Breast epithelium (tissue), 4 donors: ENCODE measurements around the gene SFSWAP. TPM values are rescaled to one million over a fixed set of nuclear protein-coding genes. Genes with fewer than 3 reads are reported as not detected.
"Not testable (repeated sequence)": the region's sequence is repeated elsewhere in the genome, so short reads cannot be mapped to it uniquely, and the experiment has no call there.

Experiments used
- DNase-seq, 2 donors: peaks; one replicate each; pipeline ENCODE4 v3.0.0-alpha.2; 2019; ENCODE audit warnings: low spot score in 2 of 2
- H3K27ac ChIP-seq, 2 donors: fragments of 200-600 bp; sonication (generic) in 1 of 2; one replicate each; pipeline ENCODE4 v1.5.1; 2016 to 2019; ENCODE audit warnings: mild to moderate bottlenecking in 1 of 2
- H3K27me3 ChIP-seq, 2 donors: fragments of 200-600 bp; sonication (generic) in 1 of 2; one replicate each; pipeline versions ENCODE4 v1.5.1 to v1.6.0; 2017 to 2019; ENCODE audit warnings: control low read depth in 1 of 2, mild to moderate bottlenecking in 1 of 2
- H3K36me3 ChIP-seq: fragments of 200-600 bp; one replicate; pipeline ENCODE4 v1.5.1; 2019
- H3K4me1 ChIP-seq, 2 donors: fragments of 200-600 bp; sonication (generic); one replicate each; pipeline ENCODE4 v1.5.1; 2016 to 2019; ENCODE audit warnings: control low read depth in 1 of 2
- H3K4me3 ChIP-seq, 3 donors: fragments of 200-600 bp; sonication (generic); 1 replicate in 2 of 3; 2 replicates in 1 of 3; pipeline ENCODE4 v1.5.1; 2016 to 2019; ENCODE audit warnings: mild to moderate bottlenecking in 3 of 3, moderate library complexity in 2 of 3
- H3K9me3 ChIP-seq, 2 donors: fragments of 200-600 bp; sonication (generic) in 1 of 2; one replicate each; pipeline ENCODE4 v1.5.1; 2016 to 2019; ENCODE audit warnings: control low read depth in 1 of 2
- POLR2A ChIP-seq: fragments of 450-650 bp; IDR thresholded peaks from one replicate; pipeline ENCODE4 v1.6.1; 2016; ENCODE audit warnings: antibody characterized with exemption, mild to moderate bottlenecking, moderate library complexity
- POLR2AphosphoS5 ChIP-seq, 3 donors: sonication (generic); formaldehyde crosslinking; IDR thresholded peaks; one replicate each; pipeline ENCODE4 v1.6.1; 2017; ENCODE audit warnings: antibody characterized with exemption in 3 of 3
- intact Hi-C: fragments of 100-400 bp; cut with DNase I; formaldehyde crosslinking; loops from one replicate; pipeline ENCODE4 v1.15.1; 2023; ENCODE audit warnings: low total_unique reads
- total RNA-seq, 3 donors: library from RNA; depleted of rRNA; stranded (reverse); fragments of >200 nt; gene quantifications; one replicate each; pipeline ENCODE4 v1.1.0, GENCODE V29; 2016
- TF ChIP-seq, protein P1 (sequence below), 3 donors: fragments of 450-650 bp; IDR thresholded peaks; one replicate each; pipeline ENCODE4 v1.5.1; 2016 to 2017; ENCODE audit warnings: antibody characterized with exemption in 3 of 3, mild to moderate bottlenecking in 3 of 3, moderate library complexity in 3 of 3

Gene SFSWAP
- total RNA-seq, 3 donors from 2014 or later = 34.9 to 54.7 (median 49.8) TPM

DNA sequence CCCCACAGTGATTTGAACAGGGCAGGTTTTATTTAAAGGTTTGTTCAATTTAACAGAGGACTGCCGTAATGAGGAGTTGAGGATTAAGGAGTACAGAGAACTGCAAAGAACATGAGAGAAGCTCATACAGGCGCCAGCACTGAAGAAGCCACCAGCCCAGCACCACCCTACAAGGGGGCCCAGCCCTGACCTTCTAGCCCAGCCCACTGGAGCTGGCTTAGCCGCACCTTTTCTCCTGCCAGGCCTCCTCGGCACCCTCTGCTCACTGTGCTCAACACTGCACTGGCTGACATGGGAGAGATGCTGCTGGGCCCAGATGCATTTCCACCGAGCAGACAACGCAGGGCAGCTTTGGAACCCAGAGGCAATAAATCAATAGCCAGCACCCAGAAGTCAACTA, 36.5 kb upstream of the SFSWAP start:
- no peak for DNase-seq

DNA sequence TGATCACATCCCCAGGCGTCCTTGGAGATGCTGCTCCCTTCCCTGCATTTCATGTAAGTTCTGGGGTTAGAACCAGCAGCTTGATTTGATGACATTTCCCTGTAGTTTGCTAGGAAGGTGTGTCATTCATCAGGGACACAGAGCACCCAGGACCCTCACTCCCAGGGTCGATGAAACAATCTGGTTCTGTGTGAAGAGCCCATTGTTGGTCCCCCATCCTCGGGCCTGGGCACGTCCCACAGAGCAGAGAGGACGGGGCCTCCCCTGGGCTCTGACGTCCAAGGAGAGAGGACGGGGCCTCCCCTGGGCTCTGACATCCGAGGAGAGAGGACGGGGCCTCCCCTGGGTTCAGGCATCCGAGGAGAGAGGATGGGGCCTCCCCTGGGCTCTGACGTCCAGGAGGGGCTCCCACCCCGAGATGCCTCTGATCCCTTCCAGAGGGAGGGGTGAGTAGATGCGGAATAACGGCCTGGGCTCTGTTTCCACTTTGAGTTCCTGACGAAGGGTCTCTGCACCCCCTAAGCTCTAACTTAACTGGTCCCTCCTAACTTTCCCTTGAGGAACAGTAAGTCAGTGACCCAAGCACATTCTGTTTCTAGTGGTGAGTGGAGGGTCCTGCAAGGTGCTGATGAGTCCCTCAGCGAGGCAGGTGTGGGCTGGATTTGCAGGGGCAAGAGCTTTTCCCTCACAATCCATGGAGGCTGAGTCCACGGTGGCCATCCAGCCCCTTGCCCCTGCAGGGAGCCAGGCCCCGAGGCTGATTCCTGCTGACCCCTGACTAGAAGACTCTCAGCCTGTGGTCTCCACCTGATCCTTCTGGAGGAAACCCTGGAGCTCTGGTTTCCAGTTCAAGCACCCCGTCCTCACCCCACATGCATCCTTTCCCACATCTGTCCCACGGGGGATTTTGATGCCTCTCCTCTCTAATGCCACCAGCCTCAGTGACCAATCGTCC, 35.5 kb upstream of the SFSWAP start:
- no peak for DNase-seq
- TF ChIP-seq POLR2AphosphoS5 (IDR thresholded peaks at IDR 0.05) (no peak), POLR2A (no peak)
- H3K4me1 ChIP-seq = no peaks in the 10 kb centered on the region

More for the DNA sequence above, 36.5 kb upstream of the SFSWAP start:
- TF ChIP-seq, protein P1, sequence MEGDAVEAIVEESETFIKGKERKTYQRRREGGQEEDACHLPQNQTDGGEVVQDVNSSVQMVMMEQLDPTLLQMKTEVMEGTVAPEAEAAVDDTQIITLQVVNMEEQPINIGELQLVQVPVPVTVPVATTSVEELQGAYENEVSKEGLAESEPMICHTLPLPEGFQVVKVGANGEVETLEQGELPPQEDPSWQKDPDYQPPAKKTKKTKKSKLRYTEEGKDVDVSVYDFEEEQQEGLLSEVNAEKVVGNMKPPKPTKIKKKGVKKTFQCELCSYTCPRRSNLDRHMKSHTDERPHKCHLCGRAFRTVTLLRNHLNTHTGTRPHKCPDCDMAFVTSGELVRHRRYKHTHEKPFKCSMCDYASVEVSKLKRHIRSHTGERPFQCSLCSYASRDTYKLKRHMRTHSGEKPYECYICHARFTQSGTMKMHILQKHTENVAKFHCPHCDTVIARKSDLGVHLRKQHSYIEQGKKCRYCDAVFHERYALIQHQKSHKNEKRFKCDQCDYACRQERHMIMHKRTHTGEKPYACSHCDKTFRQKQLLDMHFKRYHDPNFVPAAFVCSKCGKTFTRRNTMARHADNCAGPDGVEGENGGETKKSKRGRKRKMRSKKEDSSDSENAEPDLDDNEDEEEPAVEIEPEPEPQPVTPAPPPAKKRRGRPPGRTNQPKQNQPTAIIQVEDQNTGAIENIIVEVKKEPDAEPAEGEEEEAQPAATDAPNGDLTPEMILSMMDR (IDR thresholded peaks at IDR 0.05) = no peak
- TF ChIP-seq POLR2A = no peak
- TF ChIP-seq POLR2AphosphoS5 (IDR thresholded peaks at IDR 0.05) = no peak
- no peaks in the 10 kb centered on the region for H3K36me3 ChIP-seq
- H3K27ac ChIP-seq = no peak overlapping the region
- no peak overlapping the region for H3K4me3 ChIP-seq
- peaks cover 6 to 10% of the 10 kb centered on the region in 2 donors for H3K9me3 ChIP-seq
- no peaks in the 10 kb centered on the region for H3K4me1 ChIP-seq
- intact Hi-C loops = no loop called here
- peaks cover 0 to 25% of the 10 kb centered on the region in 2 donors for H3K27me3 ChIP-seq

DNA sequence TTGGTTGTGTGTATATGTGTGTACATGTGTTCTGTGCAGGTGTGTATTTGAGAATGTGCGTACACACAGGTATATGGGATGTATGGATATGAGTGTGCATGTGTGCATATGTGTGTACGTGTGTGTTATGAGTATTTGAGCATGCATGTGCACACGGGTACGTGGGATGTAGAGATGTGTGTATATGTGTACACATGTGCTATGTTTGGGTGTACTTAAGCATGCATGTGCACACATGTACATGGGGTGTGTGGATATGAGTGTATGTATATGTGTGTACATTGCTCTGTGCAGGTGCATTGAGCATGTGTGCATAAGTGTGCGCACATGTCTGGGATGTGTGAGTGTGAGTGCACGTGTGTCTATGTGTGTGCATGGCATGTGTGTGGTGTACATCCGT, 34.3 kb upstream of the SFSWAP start:
- intact Hi-C loops = no loop called here
- peaks cover 6 to 10% of the 10 kb centered on the region in 2 donors for H3K9me3 ChIP-seq
- no peak overlapping the region for H3K27ac ChIP-seq
- H3K4me3 ChIP-seq = no peak overlapping the region
- no peak for DNase-seq
- no peaks in the 10 kb centered on the region for H3K36me3 ChIP-seq
- H3K4me1 ChIP-seq = no peaks in the 10 kb centered on the region
- H3K27me3 ChIP-seq = peaks cover 0 to 30% of the 10 kb centered on the region in 2 donors
- TF ChIP-seq, protein P1 (IDR thresholded peaks at IDR 0.05) = no peak
- no peak for TF ChIP-seq POLR2A
- no peak for TF ChIP-seq POLR2AphosphoS5 (IDR thresholded peaks at IDR 0.05)

More for the DNA sequence above, 35.5 kb upstream of the SFSWAP start:
- intact Hi-C loops = no loop called here
- H3K27me3 ChIP-seq = peaks cover 0 to 25% of the 10 kb centered on the region in 2 donors
- H3K36me3 ChIP-seq = no peaks in the 10 kb centered on the region
- H3K27ac ChIP-seq = no peak overlapping the region
- H3K4me3 ChIP-seq = no peak overlapping the region
- peaks cover 6 to 10% of the 10 kb centered on the region in 2 donors for H3K9me3 ChIP-seq

DNA sequence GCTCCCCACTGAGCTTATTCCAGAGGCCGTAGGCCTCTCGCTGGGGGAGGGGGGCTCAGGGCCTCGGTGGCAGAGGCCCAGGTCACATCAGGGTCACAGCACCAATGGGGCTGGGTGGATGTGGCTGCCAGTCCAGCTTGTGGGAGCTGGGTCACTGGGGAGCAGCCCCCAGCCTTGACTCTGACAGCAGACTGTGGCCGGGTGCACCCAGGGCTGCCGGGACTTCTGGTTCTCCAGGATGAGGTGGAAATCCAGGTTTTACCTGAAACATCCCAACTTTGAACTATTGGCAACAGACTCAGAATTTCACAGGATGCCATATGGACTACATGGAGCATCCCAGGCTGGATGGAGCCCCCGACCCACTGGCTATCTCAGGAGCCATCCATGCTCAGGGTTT, 33.8 kb upstream of the SFSWAP start:
- H3K4me1 ChIP-seq, H3K36me3 ChIP-seq, H3K27ac ChIP-seq, intact Hi-C loops, H3K4me3 ChIP-seq, DNase-seq: not testable (repeated sequence)
- Histone ChIP-seq H3K27me3 (peaks cover 0 to 26% of the 10 kb centered on the region in 2 donors), H3K9me3 (peaks cover 6 to 10% of the 10 kb centered on the region in 2 donors)

DNA sequence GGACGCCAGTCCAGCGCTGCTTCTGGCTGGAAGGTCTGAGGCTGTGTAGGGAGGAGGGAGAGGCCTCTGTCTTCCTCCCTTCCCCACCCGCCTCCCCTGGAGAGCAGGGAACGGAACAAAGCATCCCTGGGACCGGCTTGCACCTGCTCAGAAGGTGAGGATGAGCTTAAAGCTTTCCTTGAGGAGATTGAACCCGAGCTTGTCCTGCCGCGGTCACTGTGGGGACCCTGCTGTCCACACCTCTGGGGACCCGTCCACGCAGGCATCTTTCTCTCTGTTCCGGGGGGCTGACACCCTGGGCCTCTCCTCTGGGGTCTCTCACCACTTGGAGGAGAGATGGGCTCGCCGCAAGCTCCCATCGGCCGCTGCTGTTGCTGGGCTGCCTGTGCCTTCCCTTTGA, 33.2 kb upstream of the SFSWAP start:
- TF ChIP-seq, protein P1 (IDR thresholded peaks at IDR 0.05) = no peak
- TF ChIP-seq POLR2A = no peak
- no peak for TF ChIP-seq POLR2AphosphoS5 (IDR thresholded peaks at IDR 0.05)
- Histone ChIP-seq H3K4me1 (no peaks in the 10 kb centered on the region), H3K36me3 (no peaks in the 10 kb centered on the region), H3K9me3 (peaks cover 6 to 10% of the 10 kb centered on the region in 2 donors), H3K4me3 (no peak overlapping the region), H3K27ac (no peak overlapping the region), H3K27me3 (peaks cover 0 to 24% of the 10 kb centered on the region in 2 donors)
- no peak for DNase-seq
- intact Hi-C loops = no loop called here

DNA sequence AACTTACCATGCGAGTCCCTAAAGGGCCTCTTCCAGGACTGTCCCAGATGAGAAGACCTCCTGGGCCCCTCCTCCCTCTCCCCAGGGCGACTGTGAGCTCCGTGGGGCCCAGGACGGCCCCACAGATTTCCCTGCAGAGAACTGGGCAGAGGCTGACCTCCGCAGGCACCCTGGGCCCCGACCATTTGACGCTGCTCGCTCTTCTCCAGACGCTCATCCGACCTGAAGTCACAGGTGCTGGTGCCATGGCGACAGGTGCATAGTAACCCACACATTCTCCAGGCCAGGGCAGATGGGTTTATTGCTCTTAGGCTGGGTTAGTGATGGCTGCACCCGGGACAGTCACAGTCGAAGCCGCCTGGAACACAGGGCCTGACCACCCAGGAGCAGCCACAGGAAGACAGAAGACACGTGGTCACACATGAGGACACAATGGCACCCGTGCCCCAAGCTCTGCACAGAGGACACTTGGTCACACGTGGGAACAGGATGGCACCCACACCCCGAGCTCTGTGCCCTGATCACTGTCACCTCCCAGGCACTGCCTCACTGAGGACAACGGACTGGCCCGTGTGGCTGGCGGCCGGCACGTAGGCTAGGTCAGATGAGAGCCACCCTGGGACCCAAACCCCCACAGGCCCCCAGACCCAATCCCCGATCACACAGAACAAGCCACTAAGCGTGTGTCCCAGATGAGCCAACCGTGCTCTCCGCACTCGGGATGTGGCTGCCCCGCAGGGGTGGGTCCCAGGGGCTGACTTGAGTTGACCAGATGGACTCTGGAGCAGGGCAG, 32.3 kb upstream of the SFSWAP start:
- H3K4me3 ChIP-seq = not testable (repeated sequence)

DNA sequence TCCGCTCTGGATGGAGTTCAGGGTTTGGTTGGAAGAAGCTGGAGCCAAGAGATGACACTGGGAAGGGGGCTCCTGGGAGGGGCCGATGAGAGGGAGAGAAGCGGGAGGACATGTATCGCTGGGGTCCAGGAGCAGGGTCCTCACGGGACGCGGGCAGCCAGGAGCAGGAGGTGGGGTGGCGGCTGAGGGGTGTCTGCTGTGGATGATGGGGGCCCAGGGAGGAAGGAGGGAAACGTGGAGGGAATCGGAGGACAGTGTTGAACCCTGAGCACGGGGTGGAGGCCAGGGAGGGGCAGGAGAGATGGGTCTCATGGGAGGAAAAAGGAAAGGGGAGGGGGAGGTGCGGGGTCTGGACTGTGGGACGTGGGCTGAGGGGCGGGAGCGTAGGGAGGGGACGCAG, 31.7 kb upstream of the SFSWAP start:
- H3K4me3 ChIP-seq, intact Hi-C loops, H3K4me1 ChIP-seq, H3K27ac ChIP-seq, H3K36me3 ChIP-seq, H3K9me3 ChIP-seq, DNase-seq: not testable (repeated sequence)
- peaks cover 0 to 35% of the 10 kb centered on the region in 2 donors for H3K27me3 ChIP-seq

More for the DNA sequence above, 32.3 kb upstream of the SFSWAP start:
- H3K27ac ChIP-seq, intact Hi-C loops, H3K4me1 ChIP-seq, DNase-seq, H3K36me3 ChIP-seq: not testable (repeated sequence)
- H3K27me3 ChIP-seq = peaks cover 0 to 30% of the 10 kb centered on the region in 2 donors
- peaks cover 6 to 10% of the 10 kb centered on the region in 2 donors for H3K9me3 ChIP-seq

DNA sequence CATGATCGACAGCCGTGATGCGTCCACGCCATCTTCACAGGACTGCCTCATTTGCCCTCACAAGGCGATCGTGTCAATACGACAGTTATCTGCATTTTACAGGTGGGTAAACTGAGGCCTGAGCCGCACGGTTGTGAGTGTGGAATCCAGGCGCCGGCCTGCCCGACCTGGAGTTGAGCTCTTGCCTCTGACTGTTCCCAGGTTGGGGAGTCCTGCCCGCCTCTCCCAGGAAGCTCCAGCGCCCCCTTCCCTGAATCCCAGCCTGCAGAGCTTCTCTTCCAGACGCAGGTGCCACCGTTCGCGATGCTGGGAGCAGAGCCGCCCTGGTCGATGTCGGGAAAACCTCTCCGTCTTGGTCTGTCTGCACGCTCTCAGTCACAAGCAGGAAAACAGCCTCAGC, 31.1 kb upstream of the SFSWAP start:
- H3K27me3 ChIP-seq = peaks cover 0 to 38% of the 10 kb centered on the region in 2 donors
- intact Hi-C loops, H3K27ac ChIP-seq, H3K9me3 ChIP-seq, H3K4me1 ChIP-seq, H3K4me3 ChIP-seq, DNase-seq, H3K36me3 ChIP-seq: not testable (repeated sequence)
